ENCODE data around the gene G3BP1.

DNA sequence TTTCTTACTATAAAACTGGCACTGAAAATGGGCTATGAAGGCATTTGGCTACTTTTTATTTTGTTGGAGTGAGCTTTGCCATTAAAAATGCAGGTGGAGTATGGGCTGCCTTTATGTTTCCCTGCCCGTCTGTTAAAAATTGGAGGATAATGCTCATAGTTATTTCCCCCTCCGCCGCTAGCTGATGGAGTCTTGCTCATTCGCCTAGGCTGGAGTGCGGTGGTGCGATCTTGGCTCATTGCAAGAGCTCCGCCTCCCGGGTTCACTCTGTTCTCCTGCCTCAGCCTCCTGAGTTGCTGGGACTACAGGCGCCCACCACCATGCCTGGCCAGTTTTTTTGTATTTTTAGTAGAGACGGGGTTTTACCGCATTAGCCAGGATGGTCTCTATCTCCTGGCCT lies 8.6 kb downstream of the G3BP1 start:
- TF ChIP-seq POLR2A (IDR thresholded peaks at IDR 0.05; ENCODE audit: low read depth) = no peak
- no peak for TF ChIP-seq POLR2AphosphoS5 (IDR thresholded peaks at IDR 0.05)
- TF ChIP-seq, protein P1, sequence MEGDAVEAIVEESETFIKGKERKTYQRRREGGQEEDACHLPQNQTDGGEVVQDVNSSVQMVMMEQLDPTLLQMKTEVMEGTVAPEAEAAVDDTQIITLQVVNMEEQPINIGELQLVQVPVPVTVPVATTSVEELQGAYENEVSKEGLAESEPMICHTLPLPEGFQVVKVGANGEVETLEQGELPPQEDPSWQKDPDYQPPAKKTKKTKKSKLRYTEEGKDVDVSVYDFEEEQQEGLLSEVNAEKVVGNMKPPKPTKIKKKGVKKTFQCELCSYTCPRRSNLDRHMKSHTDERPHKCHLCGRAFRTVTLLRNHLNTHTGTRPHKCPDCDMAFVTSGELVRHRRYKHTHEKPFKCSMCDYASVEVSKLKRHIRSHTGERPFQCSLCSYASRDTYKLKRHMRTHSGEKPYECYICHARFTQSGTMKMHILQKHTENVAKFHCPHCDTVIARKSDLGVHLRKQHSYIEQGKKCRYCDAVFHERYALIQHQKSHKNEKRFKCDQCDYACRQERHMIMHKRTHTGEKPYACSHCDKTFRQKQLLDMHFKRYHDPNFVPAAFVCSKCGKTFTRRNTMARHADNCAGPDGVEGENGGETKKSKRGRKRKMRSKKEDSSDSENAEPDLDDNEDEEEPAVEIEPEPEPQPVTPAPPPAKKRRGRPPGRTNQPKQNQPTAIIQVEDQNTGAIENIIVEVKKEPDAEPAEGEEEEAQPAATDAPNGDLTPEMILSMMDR (IDR thresholded peaks at IDR 0.05) = no peak
